Urinary bladder (tissue), 4 donors: ENCODE measurements around the gene KCNJ4. TPM values are rescaled to one million over a fixed set of nuclear protein-coding genes. Genes with fewer than 3 reads are reported as not detected.
"Not testable (repeated sequence)": the region's sequence is repeated elsewhere in the genome, so short reads cannot be mapped to it uniquely, and the experiment has no call there.

Experiments used
- DNase-seq: peaks from one replicate; pipeline ENCODE4 v3.0.0-alpha.2; 2015; ENCODE audit errors: extremely low spot score
- H3K27ac ChIP-seq: one replicate; pipeline ENCODE4 v1.5.1; 2013; ENCODE audit warnings: low read depth, mild to moderate bottlenecking, moderate library complexity
- H3K36me3 ChIP-seq: one replicate; pipeline ENCODE4 v1.6.1; 2013; ENCODE audit warnings: mild to moderate bottlenecking, moderate library complexity; ENCODE audit not compliant: insufficient read depth
- H3K4me1 ChIP-seq: one replicate; pipeline ENCODE4 v1.6.1; 2013; ENCODE audit warnings: mild to moderate bottlenecking, moderate library complexity; ENCODE audit not compliant: insufficient read depth
- H3K4me3 ChIP-seq: one replicate; pipeline ENCODE4 v1.5.1; 2013; ENCODE audit warnings: low read depth, low read length
- WGBS: extraction: QIAGEN DNeasy Blood & Tissue Kit; methylation state at CpG from one replicate; pipeline ENCODE4 v1.1.7; 2013; 5-methylcytosine and 5-hydroxymethylcytosine counted together
- polyA plus RNA-seq: library from polyadenylated mRNA; stranded (reverse); fragments of 200-250 nt; gene quantifications from one replicate; pipeline ENCODE4 v1.2.3, GENCODE V29; 2013
- total RNA-seq: library from RNA; depleted of rRNA; stranded (reverse); fragments of >200 nt; gene quantifications from one replicate; pipeline ENCODE4 v1.2.3, GENCODE V29; 2014
- donor health status: healthy with polysubstance abuse.
- donor health status: healthy.

The KCNJ4 gene
- total and polyA plus RNA-seq, 2 donors, result not detected

GRCh38 chr22:38413085-38414008, 41.7 kb downstream of the KCNJ4 start:
- H3K27ac ChIP-seq, result no peak overlapping the region
- H3K4me1 ChIP-seq, result no peaks in the 10 kb centered on the region
- no peaks in the 10 kb centered on the region for H3K36me3 ChIP-seq
- 33% methylated on average over 20 of the region's 20 CpGs for WGBS
- no peak for DNase-seq
- H3K4me3 ChIP-seq, result no peak overlapping the region

GRCh38 chr22:38412435-38413084, 42.4 kb downstream of the KCNJ4 start:
- WGBS, result 12% methylated on average over 45 of the region's 45 CpGs
- Histone ChIP-seq H3K27ac (no peak overlapping the region), H3K4me3 (no peak overlapping the region), H3K4me1 (no peaks in the 10 kb centered on the region), H3K36me3 (no peaks in the 10 kb centered on the region)
- DNase-seq, result no peak

GRCh38 chr22:38411016-38411415, 44.0 kb downstream of the KCNJ4 start:
- H3K27ac ChIP-seq, result no peak overlapping the region
- H3K4me3 ChIP-seq, result no peak overlapping the region
- no peak for DNase-seq
- no peaks in the 10 kb centered on the region for H3K4me1 ChIP-seq
- no peaks in the 10 kb centered on the region for H3K36me3 ChIP-seq
- 98% methylated on average over 2 of the region's 2 CpGs for WGBS

- H3K27ac ChIP-seq, H3K36me3 ChIP-seq, H3K4me3 ChIP-seq, H3K4me1 ChIP-seq, DNase-seq: not testable (repeated sequence)
- 94% methylated on average over 35 of the region's 35 CpGs for WGBS
Observed at GRCh38 chr22:38409916-38410315, 45.1 kb downstream of the KCNJ4 start.

- H3K36me3 ChIP-seq, result no peaks in the 10 kb centered on the region
- no peak overlapping the region for H3K27ac ChIP-seq
- 45% methylated on average over 4 of the region's 4 CpGs for WGBS
- H3K4me3 ChIP-seq, result no peak overlapping the region
- no peaks in the 10 kb centered on the region for H3K4me1 ChIP-seq
- DNase-seq, result no peak
Observed at GRCh38 chr22:38406617-38407016, 48.4 kb downstream of the KCNJ4 start.

- no peaks in the 10 kb centered on the region for H3K36me3 ChIP-seq
- H3K27ac ChIP-seq, result no peak overlapping the region
- WGBS, result 93% methylated on average over 6 of the region's 6 CpGs
- no peak overlapping the region for H3K4me3 ChIP-seq
- DNase-seq, result no peak
- no peaks in the 10 kb centered on the region for H3K4me1 ChIP-seq
Observed at GRCh38 chr22:38404419-38404818, 50.6 kb downstream of the KCNJ4 start.

GRCh38 chr22:38403812-38404211, 51.2 kb downstream of the KCNJ4 start:
- no peak for DNase-seq
- H3K4me3 ChIP-seq, result no peak overlapping the region
- H3K36me3 ChIP-seq, result no peaks in the 10 kb centered on the region
- no peaks in the 10 kb centered on the region for H3K4me1 ChIP-seq
- H3K27ac ChIP-seq, result no peak overlapping the region
- 75% methylated on average over 8 of the region's 8 CpGs for WGBS

GRCh38 chr22:38402204-38402603, 52.8 kb downstream of the KCNJ4 start:
- H3K27ac ChIP-seq, result no peak overlapping the region
- no peaks in the 10 kb centered on the region for H3K36me3 ChIP-seq
- H3K4me3 ChIP-seq, result no peak overlapping the region
- no peak for DNase-seq
- WGBS, result 84% methylated on average over 12 of the region's 12 CpGs
- no peaks in the 10 kb centered on the region for H3K4me1 ChIP-seq

- H3K4me1 ChIP-seq, result no peaks in the 10 kb centered on the region
- H3K36me3 ChIP-seq, result no peaks in the 10 kb centered on the region
- WGBS, result 90% methylated on average over 9 of the region's 9 CpGs
- H3K4me3 ChIP-seq, result no peak overlapping the region
- no peak overlapping the region for H3K27ac ChIP-seq
- no peak for DNase-seq
Observed at GRCh38 chr22:38401336-38402084, 53.5 kb downstream of the KCNJ4 start.

- not testable (repeated sequence) for H3K27ac ChIP-seq, H3K4me1 ChIP-seq, H3K4me3 ChIP-seq, H3K36me3 ChIP-seq, DNase-seq
- WGBS, result 27% methylated on average over 2 of the region's 2 CpGs
Observed at GRCh38 chr22:38400256-38400655, 54.7 kb downstream of the KCNJ4 start.

GRCh38 chr22:38398609-38399461, 56.2 kb downstream of the KCNJ4 start:
- Histone ChIP-seq H3K4me1 (no peaks in the 10 kb centered on the region), H3K36me3 (no peaks in the 10 kb centered on the region), H3K4me3 (peak overlapping the region; percentile 88), H3K27ac (peak overlapping the region; percentile 59)
- under 1% methylated on average over 101 of the region's 102 CpGs for WGBS
- no peak for DNase-seq

GRCh38 chr22:38398181-38398608, 56.8 kb downstream of the KCNJ4 start:
- H3K4me1 ChIP-seq, H3K36me3 ChIP-seq, DNase-seq: not testable (repeated sequence)
- peak overlapping the region; percentile 59 for H3K27ac ChIP-seq
- WGBS, result 2% methylated on average over 47 of the region's 48 CpGs
- peak overlapping the region; percentile 88 for H3K4me3 ChIP-seq
